VCaP (cell line): ENCODE results near the gene KLHL25.

Source experiments
- H3K27ac ChIP-seq: fragments of 450-650 bp; 2 replicates; pipeline ENCODE4 v1.5.1; 2017
- TF ChIP-seq, protein P1 (sequence below): fragments of 450-650 bp; conservative IDR thresholded peaks from 2 replicates; pipeline ENCODE4 v1.5.1; 2017; ENCODE audit warnings: mild to moderate bottlenecking, moderate library complexity

The KLHL25 gene

DNA sequence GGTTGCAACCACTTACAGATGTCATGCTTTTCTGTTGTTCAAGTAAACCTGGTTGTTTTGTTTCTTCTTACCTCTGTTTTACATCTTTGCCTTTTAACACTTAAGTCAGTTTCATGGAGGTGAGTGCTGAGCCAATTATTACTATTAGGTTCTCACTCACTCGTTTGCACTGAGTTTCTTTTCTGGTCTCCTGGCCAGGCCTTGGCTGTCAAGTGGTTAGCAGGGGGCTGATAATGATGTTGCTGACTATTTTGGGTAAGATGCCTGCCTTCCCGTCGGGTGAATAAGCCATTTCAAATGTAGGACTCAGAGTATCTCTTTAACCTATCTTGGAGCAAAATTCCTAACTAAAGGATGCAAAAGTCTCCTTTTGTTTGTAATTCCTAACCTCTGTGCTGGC is 78.5 kb downstream of the KLHL25 start:
- TF ChIP-seq, protein P1, sequence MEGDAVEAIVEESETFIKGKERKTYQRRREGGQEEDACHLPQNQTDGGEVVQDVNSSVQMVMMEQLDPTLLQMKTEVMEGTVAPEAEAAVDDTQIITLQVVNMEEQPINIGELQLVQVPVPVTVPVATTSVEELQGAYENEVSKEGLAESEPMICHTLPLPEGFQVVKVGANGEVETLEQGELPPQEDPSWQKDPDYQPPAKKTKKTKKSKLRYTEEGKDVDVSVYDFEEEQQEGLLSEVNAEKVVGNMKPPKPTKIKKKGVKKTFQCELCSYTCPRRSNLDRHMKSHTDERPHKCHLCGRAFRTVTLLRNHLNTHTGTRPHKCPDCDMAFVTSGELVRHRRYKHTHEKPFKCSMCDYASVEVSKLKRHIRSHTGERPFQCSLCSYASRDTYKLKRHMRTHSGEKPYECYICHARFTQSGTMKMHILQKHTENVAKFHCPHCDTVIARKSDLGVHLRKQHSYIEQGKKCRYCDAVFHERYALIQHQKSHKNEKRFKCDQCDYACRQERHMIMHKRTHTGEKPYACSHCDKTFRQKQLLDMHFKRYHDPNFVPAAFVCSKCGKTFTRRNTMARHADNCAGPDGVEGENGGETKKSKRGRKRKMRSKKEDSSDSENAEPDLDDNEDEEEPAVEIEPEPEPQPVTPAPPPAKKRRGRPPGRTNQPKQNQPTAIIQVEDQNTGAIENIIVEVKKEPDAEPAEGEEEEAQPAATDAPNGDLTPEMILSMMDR = no peak
- no peak overlapping the region for H3K27ac ChIP-seq

DNA sequence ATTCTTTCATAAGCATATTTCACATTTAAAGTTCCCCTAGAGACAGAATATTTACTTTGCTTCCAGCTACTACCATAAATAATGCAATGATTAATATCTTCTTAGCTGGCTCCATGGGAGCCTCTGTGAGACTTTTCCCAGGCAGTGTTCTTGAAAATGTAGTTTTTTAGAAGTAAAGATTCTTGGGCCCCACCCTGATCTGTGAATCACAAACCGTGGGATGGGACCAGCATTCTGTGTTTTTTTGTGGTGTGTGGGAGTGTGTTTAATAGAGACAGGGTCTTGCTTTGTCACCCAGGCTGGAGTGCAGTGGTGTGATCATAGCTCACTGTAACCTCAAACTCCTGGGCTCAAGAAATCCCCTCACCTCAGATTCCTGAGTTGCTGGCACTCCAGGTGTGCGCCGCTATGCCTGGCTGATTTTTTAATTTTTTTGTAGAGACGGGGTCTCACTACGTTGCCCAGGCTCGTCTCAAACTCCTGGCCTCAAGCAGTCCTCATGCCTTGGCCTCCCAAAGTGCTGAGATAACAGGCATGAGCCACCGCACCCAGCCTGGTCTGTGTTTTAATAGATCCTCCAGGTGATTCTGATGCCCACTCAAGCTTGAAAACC is 83.0 kb downstream of the KLHL25 start:
- no peak overlapping the region for H3K27ac ChIP-seq
- TF ChIP-seq, protein P1 = no peak

DNA sequence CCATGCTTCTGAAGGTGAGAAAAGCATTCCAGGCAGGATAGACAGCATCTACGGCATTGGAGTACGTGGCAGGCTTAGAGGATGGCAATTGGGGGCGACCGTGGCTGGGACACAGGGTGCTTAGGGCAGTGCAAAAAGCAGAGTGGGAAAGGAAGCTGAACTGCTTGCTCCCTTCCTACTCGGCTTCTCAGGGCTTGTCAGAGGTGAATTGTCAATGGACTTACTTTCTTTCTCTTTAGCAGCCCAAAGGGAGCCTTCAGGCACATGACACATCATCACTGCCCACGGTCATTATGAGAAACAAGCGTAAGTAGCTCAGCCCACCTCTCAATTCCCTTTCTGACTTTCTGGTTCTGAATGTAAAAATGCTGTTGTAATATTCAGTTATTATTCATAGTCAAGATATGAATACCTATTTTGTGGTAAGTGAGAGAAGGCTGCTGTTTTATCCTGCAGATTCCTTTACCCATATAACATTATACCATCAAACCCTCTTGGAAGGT is 84.3 kb downstream of the KLHL25 start:
- TF ChIP-seq, protein P1 = no peak
- no peak overlapping the region for H3K27ac ChIP-seq
